ENCODE data around the gene CALHM1. TPM values are rescaled to one million over a fixed set of nuclear protein-coding genes. Genes with fewer than 3 reads are reported as not detected.

CALHM1 gene
- total RNA-seq, 4 donors from 2014 or later = not detected

DNA sequence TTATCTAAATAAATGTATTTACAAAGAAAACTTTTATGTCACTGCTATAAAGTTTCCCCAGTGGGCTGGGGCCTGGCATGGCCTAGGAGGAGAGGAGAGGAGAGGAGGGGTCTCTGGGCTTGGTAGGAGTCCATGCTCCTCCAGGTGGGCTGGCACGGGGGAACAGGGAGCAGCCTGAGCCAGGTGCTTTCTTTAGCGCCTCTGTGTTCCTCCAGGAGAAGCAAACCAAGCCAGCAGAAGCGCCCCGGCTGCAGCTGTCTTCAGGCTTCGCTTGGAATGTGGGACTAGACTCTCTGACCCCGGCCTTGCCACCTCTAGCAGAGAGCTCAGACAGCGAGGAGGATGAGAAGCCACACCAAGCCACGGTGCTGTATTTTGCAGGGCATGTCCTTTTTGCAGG lies 17.1 kb downstream of the CALHM1 start:
- 83 to 86% methylated on average over 7 to 8 of the region's 8 CpGs for WGBS, 2 donors
- H3K27ac ChIP-seq = no peak overlapping the region
- H3K36me3 ChIP-seq = peaks cover 50 to 51% of the 10 kb centered on the region in 2 donors
- H3K9me3 ChIP-seq = no peaks in the 10 kb centered on the region
- intact Hi-C loops (cut with DNase I) = no loop called here
- TF ChIP-seq POLR2A (IDR thresholded peaks at IDR 0.05) = no peak
- TF ChIP-seq, protein P1, sequence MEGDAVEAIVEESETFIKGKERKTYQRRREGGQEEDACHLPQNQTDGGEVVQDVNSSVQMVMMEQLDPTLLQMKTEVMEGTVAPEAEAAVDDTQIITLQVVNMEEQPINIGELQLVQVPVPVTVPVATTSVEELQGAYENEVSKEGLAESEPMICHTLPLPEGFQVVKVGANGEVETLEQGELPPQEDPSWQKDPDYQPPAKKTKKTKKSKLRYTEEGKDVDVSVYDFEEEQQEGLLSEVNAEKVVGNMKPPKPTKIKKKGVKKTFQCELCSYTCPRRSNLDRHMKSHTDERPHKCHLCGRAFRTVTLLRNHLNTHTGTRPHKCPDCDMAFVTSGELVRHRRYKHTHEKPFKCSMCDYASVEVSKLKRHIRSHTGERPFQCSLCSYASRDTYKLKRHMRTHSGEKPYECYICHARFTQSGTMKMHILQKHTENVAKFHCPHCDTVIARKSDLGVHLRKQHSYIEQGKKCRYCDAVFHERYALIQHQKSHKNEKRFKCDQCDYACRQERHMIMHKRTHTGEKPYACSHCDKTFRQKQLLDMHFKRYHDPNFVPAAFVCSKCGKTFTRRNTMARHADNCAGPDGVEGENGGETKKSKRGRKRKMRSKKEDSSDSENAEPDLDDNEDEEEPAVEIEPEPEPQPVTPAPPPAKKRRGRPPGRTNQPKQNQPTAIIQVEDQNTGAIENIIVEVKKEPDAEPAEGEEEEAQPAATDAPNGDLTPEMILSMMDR (IDR thresholded peaks at IDR 0.05) = no peak
- DNase-seq = no peak
- no peak overlapping the region for H3K4me3 ChIP-seq (replicated peaks in 1 of 3)
- H3K27me3 ChIP-seq = no peaks in the 10 kb centered on the region
- peaks cover 4 to 20% of the 10 kb centered on the region in 2 donors for H3K4me1 ChIP-seq

- Histone ChIP-seq H3K4me1 (peaks cover 6 to 22% of the 10 kb centered on the region in 2 donors), H3K4me3 (replicated peaks in 1 of 3) (no peak overlapping the region), H3K9me3 (no peaks in the 10 kb centered on the region), H3K27me3 (no peaks in the 10 kb centered on the region), H3K27ac (no peak overlapping the region), H3K36me3 (peaks cover 46 to 51% of the 10 kb centered on the region in 2 donors)
- no peak for DNase-seq
- intact Hi-C loops (cut with DNase I) = no loop called here
- TF ChIP-seq, protein P1 (IDR thresholded peaks at IDR 0.05) = no peak
- 93 to 98% methylated on average over 8 of the region's 8 CpGs for WGBS, 2 donors
Measured at GRCh38 chr10:103441206-103441605, 17.5 kb downstream of the CALHM1 start.

DNA sequence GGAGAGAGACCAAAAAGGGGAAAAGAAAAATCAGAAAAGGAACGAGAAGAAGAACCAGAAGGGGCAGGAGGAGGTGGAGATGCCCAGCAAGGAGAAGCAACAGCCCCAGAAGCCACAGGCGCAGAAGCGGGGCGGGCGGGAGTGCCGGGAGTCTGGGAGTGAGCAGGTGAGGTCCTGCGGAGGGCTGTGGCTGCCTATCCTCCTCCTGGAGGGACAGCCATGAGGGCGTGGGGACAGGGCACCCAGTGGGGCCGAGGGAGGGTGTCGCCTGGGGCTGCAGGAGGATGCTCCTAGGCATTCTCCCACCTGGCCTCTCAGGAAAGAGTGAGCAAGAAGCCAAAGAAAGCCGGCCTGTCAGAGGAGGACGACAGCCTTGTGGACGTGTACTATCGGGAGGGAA lies 18.3 kb downstream of the CALHM1 start:
- Histone ChIP-seq H3K4me3 (replicated peaks in 1 of 3) (no peak overlapping the region), H3K27me3 (no peaks in the 10 kb centered on the region), H3K9me3 (no peaks in the 10 kb centered on the region), H3K27ac (no peak overlapping the region), H3K36me3 (peaks cover 44 to 47% of the 10 kb centered on the region in 2 donors), H3K4me1 (peaks cover 6 to 22% of the 10 kb centered on the region in 2 donors)
- TF ChIP-seq, protein P1 (IDR thresholded peaks at IDR 0.05) = no peak
- no peak for TF ChIP-seq POLR2A (IDR thresholded peaks at IDR 0.05)
- no peak for DNase-seq
- 95 to 96% methylated on average over 14 of the region's 14 CpGs for WGBS, 2 donors
- intact Hi-C loops (cut with DNase I) = no loop called here

- H3K36me3 ChIP-seq = peaks cover 44% of the 10 kb centered on the region in 2 donors
- no peaks in the 10 kb centered on the region for H3K9me3 ChIP-seq
- no peaks in the 10 kb centered on the region for H3K27me3 ChIP-seq
- H3K4me3 ChIP-seq (replicated peaks in 1 of 3) = no peak overlapping the region
- no peak for DNase-seq
- peaks cover 6 to 18% of the 10 kb centered on the region in 2 donors for H3K4me1 ChIP-seq
- TF ChIP-seq, protein P1 (IDR thresholded peaks at IDR 0.05) = no peak
- TF ChIP-seq POLR2A (IDR thresholded peaks at IDR 0.05) = no peak
- intact Hi-C loops (cut with DNase I) = no loop called here
- H3K27ac ChIP-seq = no peak overlapping the region
- WGBS, 2 donors = 89 to 98% methylated on average over 4 of the region's 4 CpGs
Measured at GRCh38 chr10:103439776-103440175, 18.9 kb downstream of the CALHM1 start.

GRCh38 chr10:103433858-103434257 lies 24.8 kb downstream of the CALHM1 start:
- Histone ChIP-seq H3K27me3 (no peaks in the 10 kb centered on the region), H3K4me3 (replicated peaks in 1 of 3) (no peak overlapping the region), H3K27ac (no peak overlapping the region), H3K36me3 (peaks cover 10 to 12% of the 10 kb centered on the region in 2 donors), H3K4me1 (peaks cover 6 to 15% of the 10 kb centered on the region in 2 donors), H3K9me3 (no peaks in the 10 kb centered on the region)
- intact Hi-C loops (cut with DNase I) = no loop called here
- no peak for TF ChIP-seq POLR2A (IDR thresholded peaks at IDR 0.05)
- TF ChIP-seq, protein P1 (IDR thresholded peaks at IDR 0.05) = no peak
- 54 to 63% methylated on average over 2 of the region's 2 CpGs for WGBS, 2 donors
- peak; percentile 62 to 77 for DNase-seq

Data from thyroid gland (tissue), 4 donors.